Breast epithelium (tissue), 3 donors: ENCODE measurements around the gene TIMM23B.
"Not testable (repeated sequence)": the region's sequence is repeated elsewhere in the genome, so short reads cannot be mapped to it uniquely, and the experiment has no call there.

Experiments used
- POLR2A ChIP-seq: fragments of 450-650 bp; IDR thresholded peaks from one replicate; pipeline ENCODE4 v1.6.1; 2016; ENCODE audit warnings: antibody characterized with exemption, mild to moderate bottlenecking, moderate library complexity
- POLR2AphosphoS5 ChIP-seq, 3 donors: sonication (generic); formaldehyde crosslinking; IDR thresholded peaks; one replicate each; pipeline ENCODE4 v1.6.1; 2017; ENCODE audit warnings: antibody characterized with exemption in 3 of 3
- TF ChIP-seq, protein P1 (sequence below), 3 donors: fragments of 450-650 bp; IDR thresholded peaks; one replicate each; pipeline ENCODE4 v1.5.1; 2016 to 2017; ENCODE audit warnings: antibody characterized with exemption in 3 of 3, mild to moderate bottlenecking in 3 of 3, moderate library complexity in 3 of 3

DNA sequence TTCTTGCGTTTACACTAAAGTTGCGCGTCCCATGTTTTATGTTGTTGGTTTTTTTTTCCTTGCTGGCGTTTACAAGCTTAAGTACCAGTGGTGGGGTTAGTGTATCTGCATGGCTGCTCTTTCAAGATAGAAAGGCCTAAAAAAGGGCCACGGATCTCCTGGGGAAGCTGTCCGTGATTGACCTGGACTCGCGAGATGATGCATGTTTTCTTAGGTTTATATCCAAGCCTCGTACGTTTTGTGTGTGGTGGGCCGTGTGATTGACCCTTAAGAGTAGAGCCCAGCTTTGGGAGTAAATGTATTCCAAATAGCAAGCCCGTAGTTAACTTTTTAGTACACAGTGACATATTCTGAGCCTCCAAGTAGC lies 469 bp downstream of the TIMM23B start:
- not testable (repeated sequence) for TF ChIP-seq POLR2A; POLR2AphosphoS5 (IDR thresholded peaks at IDR 0.05)
- TF ChIP-seq, protein P1, sequence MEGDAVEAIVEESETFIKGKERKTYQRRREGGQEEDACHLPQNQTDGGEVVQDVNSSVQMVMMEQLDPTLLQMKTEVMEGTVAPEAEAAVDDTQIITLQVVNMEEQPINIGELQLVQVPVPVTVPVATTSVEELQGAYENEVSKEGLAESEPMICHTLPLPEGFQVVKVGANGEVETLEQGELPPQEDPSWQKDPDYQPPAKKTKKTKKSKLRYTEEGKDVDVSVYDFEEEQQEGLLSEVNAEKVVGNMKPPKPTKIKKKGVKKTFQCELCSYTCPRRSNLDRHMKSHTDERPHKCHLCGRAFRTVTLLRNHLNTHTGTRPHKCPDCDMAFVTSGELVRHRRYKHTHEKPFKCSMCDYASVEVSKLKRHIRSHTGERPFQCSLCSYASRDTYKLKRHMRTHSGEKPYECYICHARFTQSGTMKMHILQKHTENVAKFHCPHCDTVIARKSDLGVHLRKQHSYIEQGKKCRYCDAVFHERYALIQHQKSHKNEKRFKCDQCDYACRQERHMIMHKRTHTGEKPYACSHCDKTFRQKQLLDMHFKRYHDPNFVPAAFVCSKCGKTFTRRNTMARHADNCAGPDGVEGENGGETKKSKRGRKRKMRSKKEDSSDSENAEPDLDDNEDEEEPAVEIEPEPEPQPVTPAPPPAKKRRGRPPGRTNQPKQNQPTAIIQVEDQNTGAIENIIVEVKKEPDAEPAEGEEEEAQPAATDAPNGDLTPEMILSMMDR (IDR thresholded peaks at IDR 0.05): not testable (repeated sequence)
